SK-N-SH (cell line): ENCODE measurements around the gene MYO1F. TPM values are rescaled to one million over a fixed set of nuclear protein-coding genes. Genes with fewer than 3 reads are reported as not detected.

Source experiments
- CTCF ChIA-PET: fragments of 300-600, 350-600 bp; formaldehyde crosslinking; extraction: SDS; loops from one replicate; lab custom pipeline; 2021; lab: Yijun Ruan, JAX
- POLR2A ChIA-PET: fragments of 350-600 bp; sonication (Branson Sonifier 250); formaldehyde crosslinking; extraction: SDS; loops from one replicate; lab custom pipeline; 2020; ENCODE audit warnings: antibody characterized with exemption, inconsistent platforms; lab: Yijun Ruan, JAX
- DNase-seq: peaks from one replicate; pipeline ENCODE4 v3.0.0; 2012
- H2AFZ ChIP-seq: fragments of 200-600 bp; sonication (generic); 2 replicates; pipeline ENCODE4 v1.8.1; 2016; ENCODE audit warnings: antibody characterized with exemption, mild to moderate bottlenecking, low read depth
- H3F3A ChIP-seq: fragments of 200-600 bp; sonication (generic); replicated peaks from 2 replicates; pipeline ENCODE3; 2016; ENCODE audit warnings: antibody characterized with exemption, mild to moderate bottlenecking; ENCODE audit not compliant: insufficient read depth
- H3K27ac ChIP-seq, 2 experiments: fragments of 200-500 bp in 1 of 2; fragments of 200-600 bp in 1 of 2; sonication (Bioruptor generic) in 1 of 2; sonication (generic), shearing (Covaris generic) in 1 of 2; 2 replicates each; pipeline versions ENCODE4 v1.5.1 to v1.6.1; 2014 to 2016; ENCODE audit warnings: low read depth in 2 of 2, inconsistent platforms in 1 of 2, low read length in 1 of 2, mild to moderate bottlenecking in 1 of 2, mixed read lengths in 1 of 2
- H3K27me3 ChIP-seq: fragments of 200-600 bp; sonication (generic), shearing (Covaris generic); 2 replicates; pipeline ENCODE4 v1.6.1; 2016; ENCODE audit warnings: mixed run types; ENCODE audit not compliant: insufficient read depth
- H3K36me3 ChIP-seq, 2 experiments: fragments of 200-500 bp in 1 of 2; fragments of 200-600 bp in 1 of 2; sonication (Bioruptor generic) in 1 of 2; sonication (generic) in 1 of 2; replicated peaks in 1 of 2; 2 replicates each; pipeline versions ENCODE3 to v1.5.1; 2014 to 2016; ENCODE audit warnings: low read length in 1 of 2, mild to moderate bottlenecking in 1 of 2; ENCODE audit not compliant: insufficient read depth in 2 of 2, control insufficient read depth in 1 of 2
- H3K4me1 ChIP-seq, 2 experiments: fragments of 200-500 bp in 1 of 2; fragments of 200-600 bp in 1 of 2; sonication (Bioruptor generic) in 1 of 2; sonication (generic), shearing (Covaris generic) in 1 of 2; 2 replicates each; pipeline versions ENCODE4 v1.5.1 to v1.6.1; 2014 to 2016; ENCODE audit warnings: low read depth in 1 of 2, low read length in 1 of 2, mixed run types in 1 of 2; ENCODE audit not compliant: insufficient read depth in 2 of 2, control insufficient read depth in 1 of 2
- H3K4me2 ChIP-seq: fragments of 200-600 bp; sonication (generic), shearing (Covaris generic); 2 replicates; pipeline ENCODE4 v1.6.1; 2017; ENCODE audit warnings: mixed run types
- H3K4me3 ChIP-seq, 2 experiments: fragments of 200-500 bp in 1 of 2; fragments of 200-600 bp in 1 of 2; sonication (Bioruptor generic) in 1 of 2; sonication (generic), shearing (Covaris generic) in 1 of 2; 2 replicates each; pipeline versions ENCODE4 v1.5.1 to v1.8.1; 2014 to 2016; ENCODE audit warnings: low read depth in 2 of 2, inconsistent platforms in 1 of 2, low read length in 1 of 2, mild to moderate bottlenecking in 1 of 2, mixed read lengths in 1 of 2, moderate library complexity in 1 of 2
- H3K79me2 ChIP-seq: fragments of 200-600 bp; sonication (generic); 2 replicates; pipeline ENCODE4 v1.8.1; 2017; ENCODE audit warnings: mild to moderate bottlenecking; ENCODE audit not compliant: insufficient read depth
- H3K9ac ChIP-seq: fragments of 200-600 bp; sonication (generic); 2 replicates; pipeline ENCODE4 v1.6.1; 2017; ENCODE audit warnings: mixed run types
- H3K9me2 ChIP-seq: fragments of 200-600 bp; sonication (generic); 2 replicates; pipeline ENCODE4 v1.6.1; 2017; ENCODE audit warnings: mixed run types
- H3K9me3 ChIP-seq: fragments of 200-600 bp; sonication (generic); 2 replicates; pipeline ENCODE4 v1.6.1; 2017; ENCODE audit warnings: mixed run types, mild to moderate bottlenecking, moderate library complexity
- H4K20me1 ChIP-seq: fragments of 200-600 bp; sonication (generic); 2 replicates; pipeline ENCODE4 v1.6.1; 2017; ENCODE audit warnings: mild to moderate bottlenecking, mixed run types; ENCODE audit not compliant: insufficient read depth
- CHD2 ChIP-seq: fragments of 150-350 bp; IDR thresholded peaks from 2 replicates; pipeline ENCODE4 v1.6.1; 2018; ENCODE audit warnings: low read length; ENCODE audit not compliant: partially characterized antibody
- ELF1 ChIP-seq: IDR thresholded peaks from 2 replicates; pipeline ENCODE4 v1.4.0; 2012
- EZH2phosphoT487 ChIP-seq: fragments of 200-600 bp; sonication (generic); IDR thresholded peaks from 2 replicates; pipeline ENCODE4 v1.6.1; 2017; ENCODE audit warnings: low read depth, mixed run types, mild to moderate bottlenecking, antibody characterized with exemption, moderate library complexity, borderline replicate concordance
- FOSL2 ChIP-seq: IDR thresholded peaks from 2 replicates; pipeline ENCODE4 v1.4.0; 2012; ENCODE audit warnings: low read depth, mild to moderate bottlenecking, moderate library complexity, borderline replicate concordance
- FOXJ3 ChIP-seq: sonication (generic); formaldehyde crosslinking; IDR thresholded peaks from 2 replicates; pipeline ENCODE4 v1.5.1; 2020; ENCODE audit warnings: mild to moderate bottlenecking, missing genetic modification reagents
- MEF2A ChIP-seq: IDR thresholded peaks from 2 replicates; pipeline ENCODE4 v1.4.0; 2012; ENCODE audit warnings: low read depth, borderline replicate concordance
- POLR2AphosphoS5 ChIP-seq: IDR thresholded peaks from 2 replicates; pipeline ENCODE4 v1.6.1; 2012; ENCODE audit warnings: low read depth, low read length
- RCOR1 ChIP-seq: fragments of 150-350 bp; IDR thresholded peaks from 2 replicates; pipeline ENCODE4 v1.6.1; 2017; ENCODE audit warnings: antibody characterized with exemption, low read length
- RFX5 ChIP-seq: IDR thresholded peaks from 2 replicates; pipeline ENCODE4 v1.6.1; 2012; ENCODE audit warnings: mild to moderate bottlenecking, improper control_type of control experiment, low read length
- RXRA ChIP-seq: IDR thresholded peaks from 2 replicates; pipeline ENCODE4 v1.4.0; 2012; ENCODE audit warnings: low read depth, mild to moderate bottlenecking, borderline replicate concordance
- SIN3A ChIP-seq: IDR thresholded peaks from 2 replicates; pipeline ENCODE4 v1.6.1; 2012; ENCODE audit warnings: low read depth, mild to moderate bottlenecking, low read length, moderate library complexity, borderline replicate concordance
- SMC3 ChIP-seq: IDR thresholded peaks from 2 replicates; pipeline ENCODE4 v1.6.1; 2012; ENCODE audit warnings: low read depth, low read length, improper control_type of control experiment
- TAF1 ChIP-seq: IDR thresholded peaks from 2 replicates; pipeline ENCODE4 v1.6.1; 2012; ENCODE audit warnings: low read depth, mild to moderate bottlenecking, low read length, moderate library complexity, borderline replicate concordance
- WGBS: methylation state at CpG from one replicate; pipeline ENCODE4 v1.1.6; 2017; ENCODE audit warnings: low lambda C conversion rate; 5-methylcytosine and 5-hydroxymethylcytosine counted together
- polyA plus RNA-seq, 3 experiments: library from polyadenylated mRNA; depleted of rRNA; stranded (reverse); fragments of >200 nt; gene quantifications; 2 replicates each; pipeline ENCODE4 v1.2.3, GENCODE V29; 2012
- TF ChIP-seq, protein P1 (sequence below): IDR thresholded peaks from 2 replicates; pipeline ENCODE4 v1.4.0; 2012; ENCODE audit warnings: low read depth
- TF ChIP-seq, protein P2 (sequence below): IDR thresholded peaks from 2 replicates; pipeline ENCODE4 v1.6.1; 2012; ENCODE audit warnings: mild to moderate bottlenecking, low read depth, low read length, moderate library complexity
- TF ChIP-seq, protein P3 (sequence below): IDR thresholded peaks from 2 replicates; pipeline ENCODE4 v1.4.0; 2012; ENCODE audit warnings: low read depth, borderline replicate concordance
- TF ChIP-seq, protein P4 (sequence below): IDR thresholded peaks from 2 replicates; pipeline ENCODE4 v1.4.0; 2012; ENCODE audit warnings: low read depth, borderline replicate concordance

MYO1F gene
- polyA plus RNA-seq, 1 of the 3 experiments (the other 2 are of a cell fraction), result 0.51 TPM

DNA sequence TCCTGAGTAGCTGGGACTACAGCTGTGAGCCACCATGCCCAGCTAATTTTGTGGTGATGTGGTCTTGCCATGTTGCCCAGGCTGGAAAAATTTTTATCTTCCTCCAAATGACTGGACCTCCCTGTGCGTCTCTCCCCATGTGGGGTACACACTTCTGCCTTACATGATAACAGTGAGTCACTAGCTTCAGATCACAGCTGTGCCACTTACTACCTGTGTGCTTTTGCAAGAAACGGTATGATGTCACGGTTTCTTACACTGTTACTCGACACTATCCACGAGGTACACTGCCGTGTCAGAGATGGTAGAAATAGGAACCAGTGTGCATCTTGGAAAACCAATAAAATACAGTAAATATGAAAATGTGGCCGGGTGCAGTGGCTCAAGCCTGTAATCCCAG lies 45.8 kb downstream of the MYO1F start (continued):
- TF ChIP-seq SMC3, result no peak
- no peak for TF ChIP-seq EZH2phosphoT487
- no peak for TF ChIP-seq RCOR1
- no peak for TF ChIP-seq RXRA
- no peak for TF ChIP-seq ELF1

DNA sequence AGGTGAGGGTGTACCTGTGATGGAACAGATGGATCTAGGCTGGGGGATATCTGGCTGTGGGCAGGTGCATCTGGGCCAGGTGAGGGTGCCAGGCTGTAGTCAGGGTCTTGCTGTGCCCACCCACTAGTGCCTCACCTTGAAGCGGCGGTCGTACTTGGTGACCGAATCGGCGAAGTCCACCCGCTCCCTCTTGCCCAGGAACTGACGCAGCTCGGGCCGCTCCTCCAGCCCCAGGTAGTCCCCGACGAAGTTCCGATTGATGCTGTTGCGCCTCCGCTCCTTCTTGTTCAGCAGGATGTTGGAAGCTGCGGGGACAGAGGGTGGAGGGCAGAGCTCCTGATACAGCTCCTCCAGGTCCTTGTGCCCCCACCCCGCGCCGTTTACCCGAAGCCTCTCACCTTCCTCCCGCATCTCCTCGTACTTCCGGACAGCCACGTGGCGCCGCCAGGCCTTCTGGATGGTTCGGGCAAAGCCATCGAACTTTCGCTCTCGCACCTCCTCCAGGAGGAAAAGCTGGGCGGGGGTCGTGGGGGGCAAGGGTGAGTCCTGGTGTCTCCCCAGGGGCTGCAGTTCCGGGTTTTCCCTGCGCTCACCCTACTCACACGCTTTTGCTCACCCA lies 47.1 kb downstream of the MYO1F start:
- no peak overlapping the region for H3K27ac ChIP-seq
- no peak overlapping the region for H3K9ac ChIP-seq
- 92% methylated on average over 30 of the region's 35 CpGs for WGBS
- no peak overlapping the region for H2AFZ ChIP-seq
- H3K4me2 ChIP-seq, result no peak overlapping the region
- peaks cover 3% of the 10 kb centered on the region; the same call in 1 of the 2 replicates for H3K79me2 ChIP-seq
- CTCF ChIA-PET, result interaction anchor here (1.0 to 1.2 kb wide), 2 partner anchors 12 to 49 kb away, joined by 3 read pairs; no protein-coding TSS in a partner anchor
- H4K20me1 ChIP-seq, result peaks cover 14% of the 10 kb centered on the region
- no peaks in the 10 kb centered on the region for H3K36me3 ChIP-seq
- peaks cover 0 to 7% of the 10 kb centered on the region in 2 experiments; a peak in 1 of 4 replicates for H3K4me1 ChIP-seq
- TF ChIP-seq, protein P1, sequence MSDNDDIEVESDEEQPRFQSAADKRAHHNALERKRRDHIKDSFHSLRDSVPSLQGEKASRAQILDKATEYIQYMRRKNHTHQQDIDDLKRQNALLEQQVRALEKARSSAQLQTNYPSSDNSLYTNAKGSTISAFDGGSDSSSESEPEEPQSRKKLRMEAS, result no peak
- TF ChIP-seq, protein P2, sequence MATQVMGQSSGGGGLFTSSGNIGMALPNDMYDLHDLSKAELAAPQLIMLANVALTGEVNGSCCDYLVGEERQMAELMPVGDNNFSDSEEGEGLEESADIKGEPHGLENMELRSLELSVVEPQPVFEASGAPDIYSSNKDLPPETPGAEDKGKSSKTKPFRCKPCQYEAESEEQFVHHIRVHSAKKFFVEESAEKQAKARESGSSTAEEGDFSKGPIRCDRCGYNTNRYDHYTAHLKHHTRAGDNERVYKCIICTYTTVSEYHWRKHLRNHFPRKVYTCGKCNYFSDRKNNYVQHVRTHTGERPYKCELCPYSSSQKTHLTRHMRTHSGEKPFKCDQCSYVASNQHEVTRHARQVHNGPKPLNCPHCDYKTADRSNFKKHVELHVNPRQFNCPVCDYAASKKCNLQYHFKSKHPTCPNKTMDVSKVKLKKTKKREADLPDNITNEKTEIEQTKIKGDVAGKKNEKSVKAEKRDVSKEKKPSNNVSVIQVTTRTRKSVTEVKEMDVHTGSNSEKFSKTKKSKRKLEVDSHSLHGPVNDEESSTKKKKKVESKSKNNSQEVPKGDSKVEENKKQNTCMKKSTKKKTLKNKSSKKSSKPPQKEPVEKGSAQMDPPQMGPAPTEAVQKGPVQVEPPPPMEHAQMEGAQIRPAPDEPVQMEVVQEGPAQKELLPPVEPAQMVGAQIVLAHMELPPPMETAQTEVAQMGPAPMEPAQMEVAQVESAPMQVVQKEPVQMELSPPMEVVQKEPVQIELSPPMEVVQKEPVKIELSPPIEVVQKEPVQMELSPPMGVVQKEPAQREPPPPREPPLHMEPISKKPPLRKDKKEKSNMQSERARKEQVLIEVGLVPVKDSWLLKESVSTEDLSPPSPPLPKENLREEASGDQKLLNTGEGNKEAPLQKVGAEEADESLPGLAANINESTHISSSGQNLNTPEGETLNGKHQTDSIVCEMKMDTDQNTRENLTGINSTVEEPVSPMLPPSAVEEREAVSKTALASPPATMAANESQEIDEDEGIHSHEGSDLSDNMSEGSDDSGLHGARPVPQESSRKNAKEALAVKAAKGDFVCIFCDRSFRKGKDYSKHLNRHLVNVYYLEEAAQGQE, result no peak
- TF ChIP-seq, protein P3, sequence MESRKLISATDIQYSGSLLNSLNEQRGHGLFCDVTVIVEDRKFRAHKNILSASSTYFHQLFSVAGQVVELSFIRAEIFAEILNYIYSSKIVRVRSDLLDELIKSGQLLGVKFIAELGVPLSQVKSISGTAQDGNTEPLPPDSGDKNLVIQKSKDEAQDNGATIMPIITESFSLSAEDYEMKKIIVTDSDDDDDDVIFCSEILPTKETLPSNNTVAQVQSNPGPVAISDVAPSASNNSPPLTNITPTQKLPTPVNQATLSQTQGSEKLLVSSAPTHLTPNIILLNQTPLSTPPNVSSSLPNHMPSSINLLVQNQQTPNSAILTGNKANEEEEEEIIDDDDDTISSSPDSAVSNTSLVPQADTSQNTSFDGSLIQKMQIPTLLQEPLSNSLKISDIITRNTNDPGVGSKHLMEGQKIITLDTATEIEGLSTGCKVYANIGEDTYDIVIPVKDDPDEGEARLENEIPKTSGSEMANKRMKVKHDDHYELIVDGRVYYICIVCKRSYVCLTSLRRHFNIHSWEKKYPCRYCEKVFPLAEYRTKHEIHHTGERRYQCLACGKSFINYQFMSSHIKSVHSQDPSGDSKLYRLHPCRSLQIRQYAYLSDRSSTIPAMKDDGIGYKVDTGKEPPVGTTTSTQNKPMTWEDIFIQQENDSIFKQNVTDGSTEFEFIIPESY, result no peak
- no peak for TF ChIP-seq FOSL2
- TF ChIP-seq POLR2AphosphoS5, result no peak
- no peak for TF ChIP-seq SIN3A
- TF ChIP-seq FOXJ3, result no peak
- TF ChIP-seq RFX5, result no peak
- TF ChIP-seq RCOR1, result no peak
- no peak for TF ChIP-seq CHD2
- TF ChIP-seq, protein P4, sequence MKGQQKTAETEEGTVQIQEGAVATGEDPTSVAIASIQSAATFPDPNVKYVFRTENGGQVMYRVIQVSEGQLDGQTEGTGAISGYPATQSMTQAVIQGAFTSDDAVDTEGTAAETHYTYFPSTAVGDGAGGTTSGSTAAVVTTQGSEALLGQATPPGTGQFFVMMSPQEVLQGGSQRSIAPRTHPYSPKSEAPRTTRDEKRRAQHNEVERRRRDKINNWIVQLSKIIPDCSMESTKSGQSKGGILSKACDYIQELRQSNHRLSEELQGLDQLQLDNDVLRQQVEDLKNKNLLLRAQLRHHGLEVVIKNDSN, result no peak
- no peak for TF ChIP-seq MEF2A
- no peak for TF ChIP-seq TAF1
- H3K4me3 ChIP-seq, result no peak overlapping the region
- H3K9me3 ChIP-seq, result no peaks in the 10 kb centered on the region
- POLR2A ChIA-PET, result no interaction called here
- H3F3A ChIP-seq, result peaks cover 8% of the 10 kb centered on the region
- H3K27me3 ChIP-seq, result no peaks in the 10 kb centered on the region; the same call in 1 of the 2 replicates
- no peak for DNase-seq
- no peaks in the 10 kb centered on the region for H3K9me2 ChIP-seq
